Liver (tissue), 9 donors: ENCODE data around the gene MRPL24. TPM values are rescaled to one million over a fixed set of nuclear protein-coding genes. Genes with fewer than 3 reads are reported as not detected.

Source experiments
- DNase-seq: peaks from one replicate; pipeline ENCODE4 v3.0.0-alpha.2; 2017; ENCODE audit warnings: low spot score
- H3K27ac ChIP-seq, 2 donors: one replicate each; pipeline ENCODE4 v1.7.0; 2013; ENCODE audit warnings: inconsistent platforms in 2 of 2, low read length in 2 of 2, control low read depth in 1 of 2, low read depth in 1 of 2, mild to moderate bottlenecking in 1 of 2
- H3K27me3 ChIP-seq, 4 donors: one replicate each; pipeline versions ENCODE4 v1.6.1 to v1.7.0; 2013; ENCODE audit warnings: low read length in 3 of 4, inconsistent platforms in 1 of 4, mild to moderate bottlenecking in 1 of 4, moderate library complexity in 1 of 4; ENCODE audit not compliant: control insufficient read depth in 4 of 4, insufficient read depth in 4 of 4
- H3K36me3 ChIP-seq, 4 donors: one replicate each; pipeline versions ENCODE4 v1.6.1 to v1.7.0; 2013; ENCODE audit warnings: low read length in 3 of 4, mild to moderate bottlenecking in 3 of 4, low read depth in 1 of 4, moderate library complexity in 1 of 4; ENCODE audit not compliant: control insufficient read depth in 4 of 4, insufficient read depth in 3 of 4
- H3K4me1 ChIP-seq, 4 donors: one replicate each; pipeline versions ENCODE4 v1.6.1 to v1.7.0; 2013; ENCODE audit warnings: low read length in 3 of 4, mild to moderate bottlenecking in 3 of 4, moderate library complexity in 1 of 4; ENCODE audit not compliant: control insufficient read depth in 4 of 4, insufficient read depth in 4 of 4
- H3K4me3 ChIP-seq, 3 donors: one replicate each; pipeline versions ENCODE4 v1.6.1 to v1.7.0; 2013; ENCODE audit warnings: low read length in 3 of 3, control low read depth in 1 of 3, low read depth in 1 of 3, mild to moderate bottlenecking in 1 of 3
- H3K9ac ChIP-seq, 2 donors: one replicate each; pipeline ENCODE4 v1.7.0; 2013; ENCODE audit warnings: low read length in 2 of 2, mild to moderate bottlenecking in 2 of 2, moderate library complexity in 2 of 2, control low read depth in 1 of 2, low read depth in 1 of 2
- H3K9me3 ChIP-seq, 4 donors: one replicate each; pipeline versions ENCODE4 v1.6.1 to v1.7.0; 2013; ENCODE audit warnings: low read length in 3 of 4; ENCODE audit not compliant: control insufficient read depth in 4 of 4
- ATF3 ChIP-seq: IDR thresholded peaks from 2 replicates; pipeline ENCODE4 v1.6.1; 2016; ENCODE audit warnings: antibody characterized with exemption
- CTCF ChIP-seq: fragments of 150-350 bp; IDR thresholded peaks from 2 replicates; pipeline ENCODE4 v1.5.1; 2017; ENCODE audit warnings: improper control_type of control experiment, low read depth, low read length; ENCODE audit not compliant: missing input control
- EGR1 ChIP-seq, 2 donors: IDR thresholded peaks; 2 replicates each; pipeline ENCODE4 v1.6.1; 2016 to 2018; ENCODE audit warnings: antibody characterized with exemption in 2 of 2, low read depth in 2 of 2
- FOXA1 ChIP-seq: IDR thresholded peaks from 2 replicates; pipeline ENCODE4 v1.6.1; 2016; ENCODE audit warnings: antibody characterized with exemption
- FOXA2 ChIP-seq: IDR thresholded peaks from 2 replicates; pipeline ENCODE4 v1.6.1; 2016; ENCODE audit warnings: antibody characterized with exemption
- GABPA ChIP-seq, 2 donors: IDR thresholded peaks in 1 of 2; conservative IDR thresholded peaks in 1 of 2; 2 replicates each; pipeline ENCODE4 v1.6.1; 2016; ENCODE audit warnings: antibody characterized with exemption in 2 of 2, mild to moderate bottlenecking in 1 of 2, moderate library complexity in 1 of 2
- HNF4G ChIP-seq: IDR thresholded peaks from 2 replicates; pipeline ENCODE4 v1.6.1; 2016; ENCODE audit warnings: antibody characterized with exemption
- JUND ChIP-seq, 2 donors: IDR thresholded peaks; 2 replicates each; pipeline ENCODE4 v1.6.1; 2016; ENCODE audit warnings: antibody characterized with exemption in 2 of 2
- MAX ChIP-seq: IDR thresholded peaks from 2 replicates; pipeline ENCODE4 v1.6.1; 2016; ENCODE audit warnings: antibody characterized with exemption
- REST ChIP-seq: IDR thresholded peaks from 2 replicates; pipeline ENCODE4 v1.6.1; 2016; ENCODE audit warnings: antibody characterized with exemption, mild to moderate bottlenecking
- RXRA ChIP-seq, 2 donors: IDR thresholded peaks; 2 replicates each; pipeline ENCODE4 v1.6.1; 2017 to 2018; ENCODE audit warnings: antibody characterized with exemption in 2 of 2, mild to moderate bottlenecking in 1 of 2
- SP1 ChIP-seq: IDR thresholded peaks from 2 replicates; pipeline ENCODE4 v1.6.1; 2018; ENCODE audit warnings: antibody characterized with exemption, mild to moderate bottlenecking
- TAF1 ChIP-seq: conservative IDR thresholded peaks from 2 replicates; pipeline ENCODE4 v1.6.1; 2016; ENCODE audit warnings: antibody characterized with exemption, mild to moderate bottlenecking
- YY1 ChIP-seq: IDR thresholded peaks from 2 replicates; pipeline ENCODE4 v1.6.1; 2016; ENCODE audit warnings: antibody characterized with exemption, mild to moderate bottlenecking
- ZBTB33 ChIP-seq: IDR thresholded peaks from 2 replicates; pipeline ENCODE4 v1.6.1; 2016; ENCODE audit warnings: antibody characterized with exemption
- WGBS: extraction: QIAGEN DNeasy Blood & Tissue Kit; methylation state at CpG from one replicate; pipeline ENCODE4 v1.1.7; 2013; 5-methylcytosine and 5-hydroxymethylcytosine counted together
- polyA plus RNA-seq, 2 donors: library from polyadenylated mRNA; stranded (reverse) in 1 of 2; unstranded in 1 of 2; fragments of 200-250 nt in 1 of 2; fragments of >200 nt in 1 of 2; fragmentation: Nextera tagmentation in 1 of 2; extraction: Ambion mirVana in 1 of 2; gene quantifications; one replicate each; pipeline versions ENCODE4 v1.2.1 to v1.2.3, GENCODE V29; 2013 to 2015
- total RNA-seq, 2 donors: library from RNA; depleted of rRNA; stranded (reverse); fragments of >200 nt; gene quantifications; one replicate each; pipeline ENCODE4 v1.2.3, GENCODE V29; 2014
- donor health status: healthy.
- donor health status: healthy.
- donor health status: healthy.
- donor health status: healthy.
- donor health status: healthy.

The MRPL24 gene
- total and polyA plus RNA-seq, 4 donors, result 26.2 to 123 (median 61.1) TPM

GRCh38 chr1:156743367-156744302 is 2.7 kb upstream of the MRPL24 start:
- no peaks in the 10 kb centered on the region for H3K9me3 ChIP-seq
- WGBS, result 91% methylated on average over 14 of the region's 14 CpGs
- TF ChIP-seq FOXA1 (no peak), TAF1 (no peak), REST (no peak), GABPA (IDR thresholded peaks at IDR 0.05 in 1 of 2, conservative IDR thresholded peaks at IDR 0.05 in 1 of 2) (no peak), FOXA2 (no peak), SP1 (no peak), EGR1 (IDR thresholded peaks at IDR 0.05; ENCODE audit: low read depth in 2 of 2) (no peak), RXRA (IDR thresholded peaks at IDR 0.05) (no peak), ZBTB33 (no peak)
- peaks cover 5 to 22% (median 18%) of the 10 kb centered on the region in 4 donors for H3K36me3 ChIP-seq
- peaks cover 6 to 48% (median 40%) of the 10 kb centered on the region in 4 donors for H3K4me1 ChIP-seq
- no peak overlapping the region for H3K27ac ChIP-seq
- no peak overlapping the region for H3K9ac ChIP-seq
- H3K27me3 ChIP-seq, result no peaks in the 10 kb centered on the region
- DNase-seq, result no peak
- H3K4me3 ChIP-seq, result no peak overlapping the region

GRCh38 chr1:156742801-156743200 is 1.9 kb upstream of the MRPL24 start:
- Histone ChIP-seq H3K36me3 (peaks cover 5 to 25% (median 18%) of the 10 kb centered on the region in 4 donors), H3K9ac (no peak overlapping the region), H3K4me1 (peaks cover 3 to 40% (median 32%) of the 10 kb centered on the region in 4 donors), H3K27me3 (no peaks in the 10 kb centered on the region), H3K27ac (no peak overlapping the region), H3K4me3 (no peak overlapping the region), H3K9me3 (no peaks in the 10 kb centered on the region)
- no peak for DNase-seq
- 96% methylated on average over 4 of the region's 4 CpGs for WGBS
- TF ChIP-seq RXRA (IDR thresholded peaks at IDR 0.05) (no peak), FOXA2 (no peak), GABPA (IDR thresholded peaks at IDR 0.05 in 1 of 2, conservative IDR thresholded peaks at IDR 0.05 in 1 of 2) (no peak), REST (no peak), ZBTB33 (no peak), EGR1 (IDR thresholded peaks at IDR 0.05; ENCODE audit: low read depth in 2 of 2) (no peak), CTCF (no peak), JUND (IDR thresholded peaks at IDR 0.05) (no peak), HNF4G (no peak), YY1 (no peak), MAX (no peak), ATF3 (no peak), SP1 (no peak)
